Vagina (tissue), 2 donors: Measurements from ENCODE around the gene TIMM23B. TPM values are rescaled to one million over a fixed set of nuclear protein-coding genes. Genes with fewer than 3 reads are reported as not detected.
"Not testable (repeated sequence)": the region's sequence is repeated elsewhere in the genome, so short reads cannot be mapped to it uniquely, and the experiment has no call there.

Experiments used
- DNase-seq, 2 donors: peaks; one replicate each; pipeline ENCODE4 v3.0.0-alpha.2; 2017; ENCODE audit errors: extremely low spot score in 2 of 2
- H3K27ac ChIP-seq: fragments of 200-600 bp; sonication (generic); one replicate; pipeline ENCODE4 v1.5.1; 2019
- H3K27me3 ChIP-seq: fragments of 200-600 bp; sonication (generic); one replicate; pipeline ENCODE4 v1.5.1; 2019
- H3K36me3 ChIP-seq, 2 donors: fragments of 200-600 bp; sonication (generic); one replicate each; pipeline ENCODE4 v1.5.1; 2017 to 2019
- H3K4me1 ChIP-seq: fragments of 200-600 bp; sonication (generic); one replicate; pipeline ENCODE4 v1.5.1; 2019
- H3K4me3 ChIP-seq, 2 donors: fragments of 200-600 bp; sonication (generic); 1 replicate in 1 of 2; 2 replicates in 1 of 2; pipeline ENCODE4 v1.5.1; 2016 to 2019
- H3K9me3 ChIP-seq: fragments of 200-600 bp; sonication (generic); one replicate; pipeline ENCODE4 v1.5.1; 2019
- intact Hi-C: fragments of 100-400 bp; cut with DNase I; formaldehyde crosslinking; loops from one replicate; pipeline ENCODE4 v1.15.1; 2023
- total RNA-seq: library from RNA; depleted of rRNA; stranded (reverse); fragments of >200 nt; gene quantifications from one replicate; pipeline ENCODE4 v1.2.3, GENCODE V29; 2016

TIMM23B gene
- total RNA-seq, 1 donor from 2014 or later: 20.6 TPM

DNA sequence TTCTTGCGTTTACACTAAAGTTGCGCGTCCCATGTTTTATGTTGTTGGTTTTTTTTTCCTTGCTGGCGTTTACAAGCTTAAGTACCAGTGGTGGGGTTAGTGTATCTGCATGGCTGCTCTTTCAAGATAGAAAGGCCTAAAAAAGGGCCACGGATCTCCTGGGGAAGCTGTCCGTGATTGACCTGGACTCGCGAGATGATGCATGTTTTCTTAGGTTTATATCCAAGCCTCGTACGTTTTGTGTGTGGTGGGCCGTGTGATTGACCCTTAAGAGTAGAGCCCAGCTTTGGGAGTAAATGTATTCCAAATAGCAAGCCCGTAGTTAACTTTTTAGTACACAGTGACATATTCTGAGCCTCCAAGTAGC, 469 bp downstream of the TIMM23B start:
- H3K9me3 ChIP-seq, H3K27me3 ChIP-seq, H3K36me3 ChIP-seq, intact Hi-C loops, DNase-seq: not testable (repeated sequence)
- H3K27ac ChIP-seq: peak overlapping the region; percentile 38
- peak overlapping the region; percentile 66 to 97 for H3K4me3 ChIP-seq
- peaks cover 27% of the 10 kb centered on the region for H3K4me1 ChIP-seq

DNA sequence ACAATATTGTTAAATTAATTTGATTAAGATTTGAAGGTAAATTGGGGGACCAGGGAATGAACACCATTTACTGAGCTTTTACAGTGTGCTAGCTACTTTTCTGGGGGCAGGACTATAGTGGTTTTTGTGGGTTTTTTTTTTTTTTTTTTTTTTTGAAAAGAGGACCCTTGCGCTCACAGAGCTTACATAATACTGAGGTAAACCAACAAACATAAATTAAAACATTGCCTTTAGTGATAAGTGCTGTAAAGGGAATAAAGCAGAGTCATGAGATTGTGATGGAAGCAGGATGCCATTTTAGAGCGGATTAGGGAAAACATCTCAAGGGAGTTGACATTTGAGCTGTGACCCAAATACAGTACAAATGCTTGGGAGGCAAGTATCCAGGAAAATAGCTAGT, 1.8 kb downstream of the TIMM23B start:
- H3K36me3 ChIP-seq, DNase-seq, H3K4me3 ChIP-seq, H3K9me3 ChIP-seq, intact Hi-C loops, H3K27ac ChIP-seq, H3K27me3 ChIP-seq: not testable (repeated sequence)
- H3K4me1 ChIP-seq: peaks cover 27% of the 10 kb centered on the region

DNA sequence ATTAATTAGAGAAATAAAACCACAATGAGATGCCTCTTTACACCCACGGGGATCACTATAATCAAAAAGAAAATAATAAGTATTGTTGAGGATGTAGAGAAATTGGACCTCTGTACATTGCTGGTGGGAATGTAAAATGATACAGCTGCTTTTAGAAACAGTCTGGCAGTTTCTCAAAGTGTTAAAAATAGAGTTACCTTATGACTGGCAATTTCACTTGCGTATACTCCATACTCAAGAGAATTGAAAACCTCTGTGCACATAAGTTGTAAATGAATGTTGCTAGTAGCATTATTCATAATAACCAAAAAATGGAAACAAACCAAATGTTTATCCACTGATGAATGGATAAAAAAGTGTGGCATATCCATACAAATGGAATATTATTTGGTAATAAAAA, 6.3 kb downstream of the TIMM23B start:
- H3K4me1 ChIP-seq, DNase-seq, H3K36me3 ChIP-seq, H3K9me3 ChIP-seq, H3K27me3 ChIP-seq, H3K4me3 ChIP-seq, H3K27ac ChIP-seq, intact Hi-C loops: not testable (repeated sequence)

DNA sequence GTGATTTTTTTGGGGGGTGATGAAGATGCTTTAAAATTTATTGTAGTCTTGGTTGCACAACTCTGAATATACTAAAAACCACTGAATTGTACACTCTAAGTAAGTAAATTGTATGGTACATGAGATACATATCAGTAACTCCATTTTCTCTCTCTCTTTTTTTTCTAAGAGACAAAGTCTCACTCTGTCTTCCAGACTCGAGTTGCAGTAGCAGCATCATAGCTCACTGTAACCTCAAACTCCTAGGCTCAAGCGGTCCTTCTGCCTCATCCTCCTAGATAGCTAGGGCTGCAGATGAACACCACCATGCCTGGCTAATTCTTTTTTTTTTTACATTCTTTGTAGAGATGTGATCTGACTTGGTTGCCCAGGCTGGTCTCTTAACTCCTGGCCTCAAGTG, 6.9 kb downstream of the TIMM23B start:
- H3K27me3 ChIP-seq, H3K4me3 ChIP-seq, H3K9me3 ChIP-seq, DNase-seq, H3K36me3 ChIP-seq, intact Hi-C loops, H3K4me1 ChIP-seq, H3K27ac ChIP-seq: not testable (repeated sequence)

DNA sequence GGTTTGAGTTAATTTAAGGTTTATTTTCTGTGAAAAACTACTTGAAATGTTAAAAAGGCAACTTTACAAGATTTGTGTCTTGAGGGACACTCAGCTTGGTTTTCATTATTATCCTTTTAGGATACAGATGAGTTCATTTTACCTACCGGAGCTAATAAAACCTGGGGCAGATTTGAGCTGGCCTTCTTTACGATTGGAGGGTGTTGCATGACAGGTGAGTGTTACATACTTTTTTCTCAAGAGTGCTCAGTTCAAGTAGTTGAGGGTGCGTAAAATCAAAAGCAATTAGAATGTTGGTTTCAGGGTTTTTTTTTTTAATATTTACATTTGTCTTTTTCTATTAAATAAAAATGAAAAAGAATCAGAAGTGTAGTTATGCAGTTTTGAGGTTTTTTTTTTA, 10.2 kb downstream of the TIMM23B start:
- DNase-seq, H3K27me3 ChIP-seq, H3K4me3 ChIP-seq, H3K4me1 ChIP-seq, H3K9me3 ChIP-seq, H3K36me3 ChIP-seq, H3K27ac ChIP-seq, intact Hi-C loops: not testable (repeated sequence)

DNA sequence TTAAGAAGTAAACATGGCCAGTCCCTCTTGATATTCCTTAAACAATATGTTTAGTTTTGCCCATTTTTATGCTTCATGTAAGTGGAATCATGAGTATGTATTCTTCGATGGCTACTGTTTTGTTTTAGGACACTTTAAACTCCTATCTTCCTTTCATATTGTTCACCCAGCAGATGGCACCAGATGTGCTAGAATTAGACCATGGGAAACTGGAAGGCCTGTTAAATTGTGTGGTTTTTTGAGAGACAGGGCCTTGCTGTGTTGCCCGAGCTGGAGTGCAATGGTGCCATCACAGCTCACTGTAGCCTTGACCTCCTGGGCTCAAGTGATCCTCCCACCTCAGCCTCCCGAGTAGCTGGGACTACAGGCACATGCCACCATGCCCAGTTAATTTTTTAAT, 11.3 kb downstream of the TIMM23B start:
- H3K9me3 ChIP-seq, H3K27me3 ChIP-seq, H3K4me3 ChIP-seq, intact Hi-C loops, H3K27ac ChIP-seq, H3K4me1 ChIP-seq, DNase-seq, H3K36me3 ChIP-seq: not testable (repeated sequence)

DNA sequence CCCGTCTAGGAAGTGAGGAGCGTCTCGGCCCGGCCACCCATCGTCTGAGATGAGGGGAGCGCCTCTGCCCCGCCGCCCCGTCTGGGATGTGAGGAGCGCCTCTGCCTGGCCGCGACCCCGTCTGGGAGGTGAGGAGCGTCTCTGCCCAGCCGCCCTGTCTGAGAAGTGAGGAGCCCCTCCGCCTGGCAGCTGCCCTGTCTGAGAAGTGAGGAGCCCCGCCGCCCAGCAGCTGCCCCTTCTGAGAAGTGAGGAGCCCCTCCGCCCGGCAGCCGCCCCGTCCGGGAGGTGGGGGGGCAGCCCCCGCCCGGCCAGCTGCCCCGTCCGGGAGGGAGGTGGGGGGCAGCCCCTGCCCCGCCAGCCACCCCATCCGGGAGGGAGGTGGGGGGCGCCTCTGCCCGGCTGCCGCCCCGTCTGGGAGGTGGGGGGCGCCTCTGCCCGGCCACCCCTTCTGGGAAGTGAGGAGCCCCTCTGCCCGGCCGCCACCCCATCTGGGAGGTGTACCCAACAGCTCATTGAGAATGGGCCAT, 28.5 kb downstream of the TIMM23B start:
- intact Hi-C loops, H3K36me3 ChIP-seq, H3K27ac ChIP-seq, DNase-seq, H3K27me3 ChIP-seq, H3K9me3 ChIP-seq, H3K4me1 ChIP-seq, H3K4me3 ChIP-seq: not testable (repeated sequence)

DNA sequence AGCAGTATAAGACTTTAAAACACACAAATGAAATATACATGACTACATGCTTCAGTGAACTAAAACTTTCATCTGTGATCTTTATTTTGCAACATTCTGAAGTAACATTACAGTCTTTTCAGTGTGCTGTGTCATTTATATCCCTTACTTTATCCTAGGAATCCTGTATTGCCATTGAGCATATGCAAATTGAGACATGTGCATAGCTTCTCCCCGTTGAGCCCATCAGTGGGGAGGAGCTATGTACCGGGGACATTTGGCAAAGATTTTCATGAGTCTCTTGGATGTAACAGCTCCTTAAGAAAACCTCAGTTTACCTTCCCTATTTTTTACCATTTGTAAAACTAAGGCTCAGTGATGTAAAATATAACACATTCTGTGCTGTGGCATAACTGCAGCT, 29.6 kb downstream of the TIMM23B start:
- intact Hi-C loops, H3K27ac ChIP-seq: not testable (repeated sequence)

DNA sequence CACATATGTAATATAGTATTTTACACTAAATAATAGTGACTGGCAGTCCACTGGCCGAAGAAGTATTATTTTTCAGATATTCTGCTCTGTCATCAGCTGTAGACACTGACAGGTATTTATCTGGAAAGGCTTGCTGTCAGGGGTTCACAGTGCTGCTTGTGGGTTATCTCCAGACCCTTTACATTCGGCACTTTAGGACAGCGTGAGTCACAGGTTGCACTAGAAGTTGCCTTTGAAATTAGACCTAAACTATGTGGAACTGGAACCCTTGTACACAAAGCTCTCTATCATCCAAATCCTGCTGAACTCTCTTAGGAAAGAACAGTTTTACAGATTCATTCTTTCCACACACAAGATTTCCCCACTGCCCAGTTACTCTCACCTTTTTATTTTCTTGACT, 30.2 kb downstream of the TIMM23B start:
- H3K4me1 ChIP-seq, H3K36me3 ChIP-seq, intact Hi-C loops, H3K4me3 ChIP-seq, H3K27me3 ChIP-seq, DNase-seq, H3K27ac ChIP-seq, H3K9me3 ChIP-seq: not testable (repeated sequence)

More for the DNA sequence above, 29.6 kb downstream of the TIMM23B start:
- DNase-seq, H3K9me3 ChIP-seq, H3K4me3 ChIP-seq, H3K36me3 ChIP-seq, H3K27me3 ChIP-seq, H3K4me1 ChIP-seq: not testable (repeated sequence)

DNA sequence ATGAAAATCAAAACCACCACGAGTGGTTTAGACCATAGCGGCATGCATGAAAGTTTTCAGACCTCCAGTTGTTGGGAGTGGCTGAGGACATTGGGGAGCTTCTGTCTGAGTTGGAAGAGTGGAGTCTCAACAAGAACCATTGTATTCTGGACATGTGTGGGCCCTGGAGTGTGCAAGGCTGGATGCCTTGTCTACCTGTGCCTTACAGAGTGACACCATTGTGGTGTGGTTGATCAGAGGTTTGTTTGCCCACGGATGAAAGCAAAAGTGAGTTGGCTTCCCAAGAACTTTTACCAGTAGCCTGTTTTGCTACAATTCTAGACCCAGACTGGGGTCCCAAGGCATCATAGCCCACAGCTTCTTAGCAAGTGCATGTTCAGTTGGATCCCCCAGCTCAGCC, 35.9 kb downstream of the TIMM23B start:
- DNase-seq, H3K36me3 ChIP-seq, intact Hi-C loops, H3K9me3 ChIP-seq, H3K27me3 ChIP-seq, H3K4me3 ChIP-seq, H3K4me1 ChIP-seq, H3K27ac ChIP-seq: not testable (repeated sequence)

DNA sequence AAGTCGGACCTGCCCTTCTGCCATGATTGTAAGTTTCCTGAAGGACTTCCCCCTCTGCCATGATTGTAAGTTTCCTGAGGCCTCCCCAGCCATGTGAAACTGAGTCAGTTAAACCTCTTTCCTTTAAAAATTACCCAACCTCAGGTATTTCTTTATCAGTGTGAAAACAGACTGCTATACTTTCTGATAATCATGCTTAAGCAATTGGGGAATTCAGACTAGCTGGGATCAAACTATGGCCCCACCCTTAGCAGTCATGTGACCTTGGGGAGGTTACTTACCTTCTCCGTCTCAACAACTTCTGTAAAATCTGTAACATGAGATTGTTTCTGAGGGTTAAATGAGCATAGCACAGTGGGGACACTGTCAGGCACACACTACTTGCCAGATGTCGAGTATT, 45.4 kb downstream of the TIMM23B start:
- H3K4me1 ChIP-seq, H3K9me3 ChIP-seq, H3K36me3 ChIP-seq, H3K27me3 ChIP-seq, intact Hi-C loops, H3K4me3 ChIP-seq, DNase-seq, H3K27ac ChIP-seq: not testable (repeated sequence)

DNA sequence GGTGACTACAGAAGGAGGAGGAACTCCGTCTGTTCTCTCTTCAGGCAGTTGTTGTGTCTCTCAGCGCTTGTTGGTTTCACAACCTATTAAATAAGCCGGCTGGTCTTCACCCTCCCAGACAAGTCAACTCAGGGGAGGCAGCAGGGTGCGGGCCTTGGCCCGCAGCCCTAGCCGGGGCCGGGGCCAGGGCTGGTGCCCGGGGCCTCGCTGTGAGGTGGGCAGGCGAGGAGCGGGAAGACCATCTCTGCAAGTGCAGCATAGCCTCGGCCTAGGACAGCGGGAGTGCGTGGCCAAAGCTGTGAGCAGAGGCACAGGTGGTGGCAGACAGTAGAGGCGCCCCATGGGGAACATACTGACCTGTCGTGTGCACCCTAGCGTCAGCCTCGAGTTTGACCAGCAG, 46.5 kb downstream of the TIMM23B start, which contains the start of gene AGAP6:
AGAP6 (plus strand) TSS at position 31 of the 400 bp plus-strand sequence; CDS start at position 341, 310 bp downstream.
- not testable (repeated sequence) for H3K4me1 ChIP-seq

DNA sequence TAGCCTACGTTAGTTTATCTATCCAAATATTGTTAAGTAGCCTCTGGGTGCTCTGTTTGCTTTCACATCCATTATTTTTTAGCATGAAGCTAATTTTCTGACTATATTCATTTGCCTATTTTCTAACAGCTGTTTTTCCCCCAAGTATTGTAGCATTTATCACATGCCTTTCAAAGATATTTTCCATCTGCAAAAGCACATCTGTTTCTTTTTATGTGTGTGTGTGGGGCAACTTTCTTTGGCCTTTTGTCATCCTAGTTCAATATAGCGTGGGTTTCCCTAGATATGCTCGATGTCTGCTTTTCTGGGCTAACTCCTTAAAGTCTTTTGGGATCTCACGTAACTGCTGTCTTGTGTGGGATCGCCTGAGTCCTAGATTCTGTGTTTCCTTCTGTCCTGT, 53.5 kb downstream of the TIMM23B start:
- H3K27ac ChIP-seq, H3K36me3 ChIP-seq, DNase-seq, H3K4me1 ChIP-seq, H3K4me3 ChIP-seq, intact Hi-C loops, H3K27me3 ChIP-seq, H3K9me3 ChIP-seq: not testable (repeated sequence)

More for the DNA sequence above, 46.5 kb downstream of the TIMM23B start, which contains the start of gene AGAP6:
- H3K36me3 ChIP-seq, H3K9me3 ChIP-seq, intact Hi-C loops, DNase-seq, H3K4me3 ChIP-seq, H3K27me3 ChIP-seq, H3K27ac ChIP-seq: not testable (repeated sequence)

DNA sequence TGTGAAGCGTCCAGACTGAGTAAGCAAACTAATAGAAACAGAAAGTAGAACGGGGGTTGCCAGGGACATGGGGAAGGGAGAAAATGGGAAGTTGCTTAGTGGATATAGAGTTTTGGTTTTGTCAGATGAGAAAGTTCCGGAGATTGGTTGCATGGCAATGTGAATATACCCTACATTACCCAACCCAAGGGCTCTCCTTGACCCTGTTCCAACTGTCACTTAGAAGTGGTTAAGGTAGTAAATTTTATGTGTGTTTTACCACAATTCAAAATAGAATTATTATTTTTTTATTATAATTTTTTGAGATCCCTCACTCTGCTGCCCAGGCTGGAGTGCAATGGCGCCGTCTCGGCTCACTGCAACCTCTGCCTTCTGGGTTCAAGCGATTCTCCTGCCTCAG, 72.2 kb downstream of the TIMM23B start:
- intact Hi-C loops, H3K9me3 ChIP-seq, H3K27me3 ChIP-seq, H3K36me3 ChIP-seq, H3K4me1 ChIP-seq, DNase-seq, H3K27ac ChIP-seq, H3K4me3 ChIP-seq: not testable (repeated sequence)
